HK-2 (cell line): ENCODE data around the gene PDE8B.
"Not testable (repeated sequence)": the region's sequence is repeated elsewhere in the genome, so short reads cannot be mapped to it uniquely, and the experiment has no call there.

Source experiments
- DNase-seq: peaks from one replicate; pipeline ENCODE4 v3.0.0-alpha.2; 2018; ENCODE audit not compliant: unreplicated experiment

PDE8B gene

GRCh38 chr5:77366717-77367500, 156.4 kb downstream of the PDE8B start:
- DNase-seq, result no peak

DNA sequence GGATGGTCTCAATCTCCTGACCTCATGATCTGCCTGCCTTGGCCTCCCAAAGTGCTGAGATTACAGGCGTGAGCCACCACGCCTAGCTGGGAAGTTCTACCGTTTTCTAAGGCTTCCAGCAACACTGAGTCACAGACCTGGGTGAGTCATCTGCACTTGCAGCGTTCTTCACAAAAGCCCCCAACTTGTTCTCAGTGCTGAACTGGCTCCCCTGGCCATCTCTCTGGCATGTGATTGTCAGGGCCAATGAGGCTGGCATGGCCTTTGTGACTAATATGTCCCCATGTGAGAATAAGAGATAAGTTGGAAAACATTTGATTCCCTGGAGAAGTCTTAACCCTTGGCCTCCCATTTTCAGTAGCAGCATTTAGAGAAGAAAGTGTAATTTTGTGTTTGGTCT, 157.3 kb downstream of the PDE8B start:
- no peak for DNase-seq

- no peak for DNase-seq
These were observed 157.9 kb downstream of the PDE8B start for GRCh38 chr5:77368367-77368766.

DNA sequence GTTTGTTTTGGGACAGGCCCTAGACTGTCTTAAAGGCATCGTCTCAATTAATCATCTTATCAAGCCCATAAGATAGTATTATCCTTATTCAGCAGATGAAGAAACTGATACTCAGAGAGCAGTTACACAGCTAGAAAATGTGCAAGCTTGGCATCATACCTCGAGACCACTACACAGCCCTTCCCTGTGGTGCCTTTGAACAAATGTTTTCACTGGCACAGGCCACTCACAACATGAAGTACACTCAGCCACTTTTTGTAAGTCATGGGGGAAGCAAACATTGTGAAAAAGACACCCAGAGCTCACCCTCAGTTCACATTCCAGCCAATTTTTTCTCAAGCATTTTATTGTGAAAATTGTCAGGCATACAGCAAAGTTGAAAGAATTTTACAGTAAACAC, 159.1 kb downstream of the PDE8B start:
- no peak for DNase-seq

GRCh38 chr5:77374686-77375085, 164.2 kb downstream of the PDE8B start:
- DNase-seq, result no peak

DNA sequence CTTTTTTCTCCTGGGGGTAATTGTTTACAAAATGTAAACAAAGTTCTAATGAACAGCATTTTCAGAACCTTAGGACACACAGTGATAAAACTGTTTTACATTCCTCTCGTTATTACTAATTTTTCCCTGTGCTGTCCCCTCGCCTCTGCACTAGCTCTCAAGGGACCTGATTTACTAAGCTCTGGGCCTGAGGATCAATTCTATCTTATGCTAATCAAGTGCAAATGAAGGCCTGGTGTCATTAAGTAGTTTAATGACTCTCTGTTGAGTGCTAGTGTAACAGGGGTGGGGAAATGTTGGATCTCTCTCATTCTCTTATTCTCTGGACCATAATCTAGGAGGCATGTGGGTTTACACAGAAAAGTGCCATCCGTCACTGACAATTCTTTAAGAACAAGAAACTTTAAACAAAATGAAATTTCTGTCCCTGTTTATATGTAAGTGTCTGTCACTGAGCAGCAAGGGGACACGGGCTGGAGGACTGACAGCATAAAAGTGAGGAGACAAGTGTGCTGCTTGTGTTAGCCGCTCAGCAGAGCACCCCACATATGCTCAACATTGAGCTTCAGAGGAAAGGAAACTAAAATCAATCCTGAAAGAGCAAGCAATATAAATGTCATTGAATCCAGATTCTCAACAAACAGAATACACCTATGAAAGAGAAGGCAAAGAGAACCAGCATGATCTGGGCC, 166.3 kb downstream of the PDE8B start:
- no peak for DNase-seq

DNA sequence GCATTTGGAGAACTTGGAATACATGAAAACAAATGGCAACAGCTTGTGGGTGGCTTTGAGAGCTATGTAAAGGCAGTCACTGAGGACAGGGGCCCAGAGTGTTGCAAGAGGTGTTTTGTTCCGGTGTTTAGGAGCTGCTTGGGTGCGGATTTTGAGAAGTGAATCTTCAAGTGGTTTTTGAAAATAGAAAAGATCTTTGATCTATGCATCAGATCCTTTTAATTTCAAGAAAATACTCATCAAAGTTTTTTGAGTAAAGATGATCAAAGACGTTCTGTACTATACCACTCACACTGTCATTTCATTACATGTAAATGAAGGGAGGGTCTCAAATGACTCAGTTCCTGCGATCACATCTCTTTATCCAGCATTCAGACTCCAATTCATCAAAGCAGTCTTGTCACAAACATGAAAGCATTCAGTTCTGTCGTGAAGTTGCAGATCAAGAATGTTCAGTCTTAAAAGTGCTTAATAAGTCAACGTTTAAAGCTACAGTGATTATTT, 169.1 kb downstream of the PDE8B start:
- DNase-seq, result no peak

- no peak for DNase-seq
These were observed 170.2 kb downstream of the PDE8B start for GRCh38 chr5:77380636-77381035.

GRCh38 chr5:77383336-77383735, 172.9 kb downstream of the PDE8B start:
- DNase-seq, result not testable (repeated sequence)

- DNase-seq, result not testable (repeated sequence)
These were observed 175.9 kb downstream of the PDE8B start for GRCh38 chr5:77386340-77386739.

- DNase-seq, result no peak
These were observed 179.3 kb downstream of the PDE8B start for GRCh38 chr5:77389746-77390145.

GRCh38 chr5:77390221-77390620, 179.7 kb downstream of the PDE8B start:
- DNase-seq, result no peak

DNA sequence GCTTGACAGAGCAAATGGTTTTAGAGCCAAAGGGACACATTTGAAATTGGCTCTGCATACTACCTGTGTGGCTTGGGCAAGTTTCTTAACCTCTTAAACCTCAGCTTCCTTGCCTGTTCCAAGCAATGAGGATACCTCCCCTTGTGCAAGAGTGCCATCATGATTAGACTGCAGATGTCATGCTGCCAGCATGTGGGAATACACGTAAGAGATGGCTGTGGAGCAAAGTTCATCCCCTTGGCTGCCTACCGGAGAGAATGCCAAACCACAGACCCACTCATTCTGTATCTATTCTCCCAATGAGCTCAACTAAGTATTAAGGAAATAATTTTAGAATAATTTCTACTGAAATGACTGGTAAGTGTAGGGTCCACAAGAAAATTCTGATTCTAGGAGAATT, 180.3 kb downstream of the PDE8B start:
- no peak for DNase-seq

DNA sequence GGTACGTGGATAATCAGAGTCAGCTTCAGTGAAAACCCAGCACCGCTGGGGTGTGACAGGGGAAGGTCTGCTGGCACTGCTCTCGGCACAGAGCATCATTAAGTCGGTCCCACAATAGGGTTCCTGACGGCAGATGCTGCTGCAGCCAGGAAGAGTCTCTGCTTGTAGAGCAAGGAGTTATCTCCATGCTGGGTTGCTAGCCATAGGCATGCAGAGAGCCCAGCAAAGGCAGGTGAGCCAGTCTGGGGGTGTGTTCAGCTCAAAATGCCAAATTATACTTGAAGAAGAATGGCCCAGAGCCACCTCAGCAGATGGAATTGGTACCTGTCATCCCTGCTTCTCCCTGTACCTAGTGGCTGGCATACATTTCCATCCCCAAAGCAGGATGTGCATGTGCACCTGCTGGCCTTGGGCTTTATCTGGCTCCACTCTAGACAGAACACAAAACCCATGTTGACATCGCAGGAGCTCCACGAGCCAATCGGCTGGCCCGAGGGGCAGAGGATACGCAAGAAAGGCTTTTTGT, 180.8 kb downstream of the PDE8B start:
- no peak for DNase-seq

DNA sequence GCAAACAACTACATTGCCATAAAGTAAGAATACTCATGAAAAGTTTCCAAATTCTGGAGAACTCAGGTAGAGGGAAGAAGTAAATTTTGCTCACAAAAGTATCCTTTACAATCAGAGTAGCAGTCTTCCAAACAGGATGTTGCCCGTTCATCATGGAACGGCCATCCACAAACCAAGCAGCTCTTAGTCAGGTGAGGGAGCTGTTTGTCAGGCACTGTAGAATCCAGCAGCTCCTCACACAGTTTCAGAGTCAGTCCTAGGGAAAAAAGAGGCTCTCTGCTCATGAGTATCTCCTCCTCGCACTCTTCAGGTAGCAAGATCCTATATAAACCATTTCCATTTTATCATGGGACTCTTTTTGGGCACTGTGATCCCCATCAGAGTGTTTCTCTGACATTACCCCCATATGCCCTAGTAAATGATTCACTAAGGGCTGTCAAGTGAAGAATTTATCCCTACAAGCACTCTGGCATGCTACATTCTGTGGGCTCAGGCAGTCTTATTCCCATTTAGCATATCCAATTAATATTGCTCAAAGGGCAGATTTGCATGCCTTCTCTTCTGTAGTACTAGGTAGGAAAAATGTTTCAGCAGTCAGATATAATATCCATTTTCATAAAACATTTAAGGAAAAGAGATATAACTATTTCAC, 183.7 kb downstream of the PDE8B start:
- DNase-seq, result no peak

GRCh38 chr5:77396017-77396416, 185.5 kb downstream of the PDE8B start:
- no peak for DNase-seq

- no peak for DNase-seq
These were observed 187.3 kb downstream of the PDE8B start for GRCh38 chr5:77397686-77398292.

DNA sequence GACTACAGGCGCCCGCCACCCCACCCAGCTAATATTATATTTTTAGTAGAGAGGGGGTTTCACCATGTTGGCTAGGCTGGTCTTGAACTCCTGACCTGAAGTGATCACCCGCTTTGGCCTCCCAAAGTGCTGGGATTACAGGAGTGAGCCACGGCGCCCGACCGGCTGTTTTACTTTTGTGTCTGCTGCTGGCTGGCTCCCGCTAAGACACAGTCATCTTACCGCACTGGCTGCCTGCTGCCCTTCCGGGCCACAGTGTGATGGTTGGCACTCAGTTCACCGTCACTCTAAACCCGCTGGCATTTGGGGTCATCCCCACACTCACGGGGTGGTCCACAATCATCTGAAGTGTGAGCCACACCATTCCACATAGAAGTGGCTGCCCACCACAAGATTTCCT, 188.0 kb downstream of the PDE8B start:
- DNase-seq, result no peak

DNA sequence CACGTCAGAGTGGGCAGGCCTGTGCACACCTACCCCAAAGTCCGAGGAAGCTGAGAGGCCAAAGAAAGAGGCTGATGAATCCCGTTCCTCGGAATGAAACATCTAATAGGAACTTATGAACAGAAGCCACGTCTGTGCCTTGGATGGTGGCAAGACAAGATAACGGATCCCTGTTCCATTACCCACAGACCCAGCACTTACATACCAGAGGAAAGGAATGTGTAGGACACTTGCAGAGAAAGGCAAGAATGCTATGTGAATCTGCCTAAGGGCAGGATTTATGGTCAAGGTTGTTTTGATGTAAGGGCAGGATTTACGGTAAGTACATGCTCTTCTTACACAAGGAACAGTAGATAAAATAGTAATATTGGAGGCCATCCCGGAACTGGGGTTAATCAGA, 188.4 kb downstream of the PDE8B start:
- DNase-seq, result no peak

DNA sequence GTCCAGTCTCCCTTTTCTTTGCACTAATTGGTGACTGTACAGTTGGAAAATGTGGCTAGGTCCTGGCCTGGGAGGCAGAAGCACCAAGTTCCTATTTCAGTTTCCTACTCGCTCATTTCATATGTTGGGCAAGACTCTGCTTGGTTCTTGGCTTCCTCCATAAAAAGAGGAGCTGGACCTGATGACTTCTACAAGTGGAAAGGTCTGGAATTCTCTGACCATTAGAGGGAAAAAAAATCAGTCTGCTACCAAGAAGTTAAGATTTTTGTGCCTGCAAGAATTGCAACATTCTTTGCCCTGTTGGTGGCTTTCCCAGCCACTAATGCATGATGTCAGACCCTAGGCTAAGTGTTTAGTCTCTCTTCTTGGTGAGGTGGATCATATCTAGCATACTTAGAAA, 190.2 kb downstream of the PDE8B start:
- no peak for DNase-seq

GRCh38 chr5:77402796-77403195, 192.3 kb downstream of the PDE8B start:
- no peak for DNase-seq

DNA sequence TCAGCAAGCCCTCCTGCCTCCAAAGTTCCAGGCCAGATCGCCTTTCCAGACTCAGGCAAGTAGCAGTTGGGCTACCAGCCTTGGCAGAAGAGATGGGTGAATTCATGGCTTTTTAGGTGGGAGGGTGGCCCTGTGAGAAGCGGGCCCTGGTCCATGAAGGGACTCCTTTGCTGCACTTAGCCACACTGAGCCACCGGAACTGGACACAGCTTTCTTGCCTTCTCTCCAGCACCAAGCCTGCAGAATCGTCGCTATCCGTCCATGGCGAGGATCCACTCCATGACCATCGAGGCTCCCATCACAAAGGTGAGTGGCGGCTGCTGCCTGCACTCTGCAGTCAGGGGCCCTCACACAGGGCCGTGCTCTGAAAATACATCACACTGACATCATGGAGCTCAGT, 196.7 kb downstream of the PDE8B start:
- DNase-seq, result no peak
